SK-N-SH treated with all-trans-retinoic acid at 6 μM for 48 hours (cell line): ENCODE measurements around the gene ANO6.

Experiments
- ARNTL ChIP-seq: fragments of 450-650 bp; formaldehyde crosslinking; IDR thresholded peaks from 2 replicates; pipeline ENCODE4 v1.5.0; 2020; ENCODE audit warnings: low read depth, mild to moderate bottlenecking, moderate library complexity, borderline replicate concordance
- CSDC2 ChIP-seq: fragments of 250-450 bp; sonication (Bioruptor Pico); IDR thresholded peaks from 2 replicates; pipeline ENCODE4 v1.5.0; 2020; ENCODE audit warnings: mild to moderate bottlenecking, moderate library complexity
- OSR1 ChIP-seq: fragments of 250-450 bp; sonication (Bioruptor Pico); IDR thresholded peaks from 2 replicates; pipeline ENCODE4 v1.8.0; 2022; ENCODE audit warnings: moderate library complexity, mild to moderate bottlenecking, inconsistent platforms
- RARB ChIP-seq: fragments of 250-450 bp; sonication (Bioruptor Pico); IDR thresholded peaks from 2 replicates; pipeline ENCODE4 v1.8.0; 2021; ENCODE audit warnings: mild to moderate bottlenecking, moderate library complexity
- ZC3H10 ChIP-seq: fragments of 250-450 bp; sonication (Bioruptor Pico); IDR thresholded peaks from 2 replicates; pipeline ENCODE4 v1.5.1; 2021; ENCODE audit warnings: mild to moderate bottlenecking, moderate library complexity
- ZFP3 ChIP-seq: fragments of 250-450 bp; sonication (Bioruptor Pico); IDR thresholded peaks from 2 replicates; pipeline ENCODE4 v1.5.0; 2020; ENCODE audit warnings: mild to moderate bottlenecking, moderate library complexity
- ZFP30 ChIP-seq: fragments of 450-650 bp; formaldehyde crosslinking; IDR thresholded peaks from 2 replicates; pipeline ENCODE4 v1.5.0; 2022; ENCODE audit warnings: mild to moderate bottlenecking, moderate library complexity
- ZNF8 ChIP-seq: fragments of 450-650 bp; formaldehyde crosslinking; IDR thresholded peaks from 2 replicates; pipeline ENCODE4 v1.5.0; 2020; ENCODE audit warnings: mild to moderate bottlenecking, moderate library complexity

DNA sequence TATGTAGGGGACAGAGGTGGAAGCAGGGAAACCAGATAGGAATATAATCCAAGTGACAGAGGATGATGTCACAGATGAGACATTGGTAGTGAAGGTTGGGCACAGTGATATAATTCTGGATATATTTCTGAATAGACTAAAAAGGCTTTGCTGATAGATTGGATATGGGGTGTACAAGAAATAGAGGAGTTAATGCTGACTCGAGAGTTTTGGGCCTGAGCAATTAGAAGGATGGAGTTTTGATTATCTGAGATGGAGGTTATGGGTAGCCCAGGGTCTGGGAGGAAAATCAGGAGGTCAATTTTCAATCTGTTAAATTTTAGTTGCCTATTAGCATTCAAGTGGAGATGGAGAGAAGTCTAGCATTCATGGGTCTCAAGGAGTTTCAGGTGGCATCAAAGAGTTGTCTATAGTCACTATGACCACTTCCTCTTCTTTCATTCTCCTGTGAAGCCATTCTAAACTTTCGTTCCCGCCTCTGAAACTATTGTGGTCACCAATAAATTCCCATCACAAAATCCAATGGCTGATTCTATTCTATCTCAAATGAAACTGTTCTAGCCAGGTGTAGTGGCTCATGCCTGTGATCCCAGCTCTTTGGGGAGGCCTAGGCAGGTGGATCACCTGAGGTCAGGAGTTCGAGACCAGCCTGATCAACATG lies 10.6 kb upstream of the ANO6 start:
- TF ChIP-seq ARNTL (CRISPR knock-in tag), result no peak
- TF ChIP-seq ZNF8 (CRISPR knock-in tag), result no peak
- TF ChIP-seq ZFP3 (CRISPR knock-in tag), result no peak
- no peak for TF ChIP-seq CSDC2 (CRISPR knock-in tag)
- TF ChIP-seq RARB (CRISPR knock-in tag), result no peak
- TF ChIP-seq OSR1 (CRISPR knock-in tag), result no peak
- no peak for TF ChIP-seq ZC3H10 (CRISPR knock-in tag)
- TF ChIP-seq ZFP30, result no peak
